ENCODE measurements around the gene CCDC12.

Gene CCDC12

GRCh38 chr3:46892285-46893145, 84.0 kb downstream of the CCDC12 start:
- Histone ChIP-seq H3K4me1 (ENCODE audit: insufficient read depth, low read length) (peaks cover 11% of the 10 kb centered on the region), H3K36me3 (ENCODE audit: insufficient read depth, low read length) (no peaks in the 10 kb centered on the region), H3K4me2 (ENCODE audit: insufficient read depth, low read length) (peak overlapping the region; percentile 72), H3K79me2 (ENCODE audit: insufficient read depth, low read length) (no peaks in the 10 kb centered on the region), H3K9me3 (ENCODE audit: insufficient read depth, low read length, severe bottlenecking) (no peaks in the 10 kb centered on the region), H3K27ac (ENCODE audit: low read length) (no peak overlapping the region), H3K4me3 (ENCODE audit: low read depth in 1 of 2, low read length in 2 of 2) (peak overlapping the region in 1 of 2 experiments; percentile 51; a peak in 2 of 4 replicates), H3K27me3 (ENCODE audit: insufficient read depth, low read length, poor library complexity) (peaks cover 24% of the 10 kb centered on the region), H3K9ac (ENCODE audit: low read depth, low read length) (peak overlapping the region; percentile 28; the same call in 1 of the 2 replicates), H4K20me1 (ENCODE audit: insufficient read depth, low read length) (no peaks in the 10 kb centered on the region; the same call in 1 of the 2 replicates), H2AFZ (ENCODE audit: low read depth, low read length) (peak overlapping the region; percentile 36; the same call in 1 of the 2 replicates)
- TF ChIP-seq CTCF (IDR thresholded peaks at IDR 0.05; ENCODE audit: borderline replicate concordance, extremely low read depth, low read length, poor library complexity, severe bottlenecking) (no peak), EZH2 (IDR thresholded peaks at IDR 0.05; ENCODE audit: borderline replicate concordance, low read depth, low read length, severe bottlenecking) (peak; percentile 68)
- no peak for DNase-seq
- no peak for ATAC-seq (ENCODE audit: insufficient read depth, low read depth)

- Histone ChIP-seq H3K4me1 (ENCODE audit: insufficient read depth, low read length) (peaks cover 11% of the 10 kb centered on the region), H3K4me2 (ENCODE audit: insufficient read depth, low read length) (no peak overlapping the region), H4K20me1 (ENCODE audit: insufficient read depth, low read length) (no peaks in the 10 kb centered on the region; the same call in 1 of the 2 replicates), H3K27me3 (ENCODE audit: insufficient read depth, low read length, poor library complexity) (peaks cover 24% of the 10 kb centered on the region), H3K4me3 (ENCODE audit: low read depth in 1 of 2, low read length in 2 of 2) (no peak overlapping the region), H3K9ac (ENCODE audit: low read depth, low read length) (no peak overlapping the region), H2AFZ (ENCODE audit: low read depth, low read length) (no peak overlapping the region), H3K9me3 (ENCODE audit: insufficient read depth, low read length, severe bottlenecking) (no peaks in the 10 kb centered on the region), H3K79me2 (ENCODE audit: insufficient read depth, low read length) (no peaks in the 10 kb centered on the region), H3K27ac (ENCODE audit: low read length) (no peak overlapping the region), H3K36me3 (ENCODE audit: insufficient read depth, low read length) (no peaks in the 10 kb centered on the region)
- no peak for TF ChIP-seq EZH2 (IDR thresholded peaks at IDR 0.05; ENCODE audit: borderline replicate concordance, low read depth, low read length, severe bottlenecking)
- TF ChIP-seq CTCF (IDR thresholded peaks at IDR 0.05; ENCODE audit: borderline replicate concordance, extremely low read depth, low read length, poor library complexity, severe bottlenecking), result no peak
- ATAC-seq (ENCODE audit: insufficient read depth, low read depth) (no peak), DNase-seq (no peak)
Observed at GRCh38 chr3:46891132-46891531, 85.4 kb downstream of the CCDC12 start.

GRCh38 chr3:46890132-46890531, 86.4 kb downstream of the CCDC12 start:
- ATAC-seq (ENCODE audit: insufficient read depth, low read depth) (no peak), DNase-seq (no peak)
- H3K79me2 ChIP-seq (ENCODE audit: insufficient read depth, low read length), result no peaks in the 10 kb centered on the region
- no peak overlapping the region for H3K9ac ChIP-seq (ENCODE audit: low read depth, low read length)
- H3K27me3 ChIP-seq (ENCODE audit: insufficient read depth, low read length, poor library complexity), result peaks cover 24% of the 10 kb centered on the region
- TF ChIP-seq CTCF (IDR thresholded peaks at IDR 0.05; ENCODE audit: borderline replicate concordance, extremely low read depth, low read length, poor library complexity, severe bottlenecking), result no peak
- no peak for TF ChIP-seq EZH2 (IDR thresholded peaks at IDR 0.05; ENCODE audit: borderline replicate concordance, low read depth, low read length, severe bottlenecking)
- H3K9me3 ChIP-seq (ENCODE audit: insufficient read depth, low read length, severe bottlenecking), result no peaks in the 10 kb centered on the region
- no peak overlapping the region for H3K4me3 ChIP-seq (ENCODE audit: low read depth in 1 of 2, low read length in 2 of 2)
- H2AFZ ChIP-seq (ENCODE audit: low read depth, low read length), result no peak overlapping the region
- no peaks in the 10 kb centered on the region for H3K36me3 ChIP-seq (ENCODE audit: insufficient read depth, low read length)
- H4K20me1 ChIP-seq (ENCODE audit: insufficient read depth, low read length), result no peaks in the 10 kb centered on the region
- peaks cover 11% of the 10 kb centered on the region for H3K4me1 ChIP-seq (ENCODE audit: insufficient read depth, low read length)
- no peak overlapping the region for H3K27ac ChIP-seq (ENCODE audit: low read length)
- H3K4me2 ChIP-seq (ENCODE audit: insufficient read depth, low read length), result no peak overlapping the region

All from DND-41 (cell line).